Activated B cell treated with CpG ODN at 0.5 μM for 24 hours (primary cell): Measurements from ENCODE around the gene IL36A. TPM values are rescaled to one million over a fixed set of nuclear protein-coding genes. Genes with fewer than 3 reads are reported as not detected.

ENCODE experiments used
- ATAC-seq: fragments of 200-7000 bp; cut with Tn5 transposase; one replicate; pipeline ENCODE4 v1.10.0; 2021; ENCODE audit warnings: low read depth, mild to moderate bottlenecking, moderate library complexity
- CTCF ChIA-PET: fragments of 350-600 bp; sonication (Branson Sonifier 250); formaldehyde crosslinking; loops from one replicate; lab custom pipeline; 2021; ENCODE audit warnings: antibody characterized with exemption; lab: Charles Lee
- POLR2A ChIA-PET: fragments of 350-600 bp; sonication (Branson Sonifier 250); formaldehyde crosslinking; loops from one replicate; lab custom pipeline; 2021; ENCODE audit warnings: antibody characterized with exemption; lab: Charles Lee
- DNase-seq: peaks from one replicate; pipeline ENCODE4 v3.0.0; 2022
- H3K27ac Mint-ChIP-seq: one replicate; pipeline ENCODE4 v1.8.0; 2020; ENCODE audit warnings: mixed read lengths
- H3K27me3 Mint-ChIP-seq: one replicate; pipeline ENCODE4 v1.8.0; 2021; ENCODE audit warnings: mixed read lengths
- H3K36me3 Mint-ChIP-seq: one replicate; pipeline ENCODE4 v1.8.0; 2021; ENCODE audit warnings: low read depth, mixed read lengths
- H3K4me1 Mint-ChIP-seq: one replicate; pipeline ENCODE4 v1.8.0; 2021; ENCODE audit warnings: mixed read lengths
- H3K4me3 Mint-ChIP-seq: one replicate; pipeline ENCODE4 v1.8.0; 2020; ENCODE audit warnings: mild to moderate bottlenecking, mixed read lengths
- H3K9me3 Mint-ChIP-seq: one replicate; pipeline ENCODE4 v1.8.0; 2020; ENCODE audit warnings: mixed read lengths
- CTCF ChIP-seq: fragments of 200-600 bp; IDR thresholded peaks from one replicate; pipeline ENCODE4 v1.8.0; 2022; ENCODE audit warnings: antibody characterized with exemption, mild to moderate bottlenecking
- intact Hi-C: fragments of 100-400 bp; cut with micrococcal nuclease; formaldehyde crosslinking; loops from one replicate; pipeline ENCODE4 v1.15.1; 2024
- total RNA-seq: library from RNA; stranded (reverse); gene quantifications from 2 replicates; pipeline ENCODE4 v1.2.3, GENCODE V29; 2022

The IL36A gene
- total RNA-seq, 1 donor from 2014 or later = not detected

- POLR2A ChIA-PET = no interaction called here
- no peak for ATAC-seq
- no peak for TF ChIP-seq CTCF
- CTCF ChIA-PET = no interaction called here
- H3K9me3 Mint-ChIP-seq = peaks cover 19% of the 10 kb centered on the region
- no peak overlapping the region for H3K27ac Mint-ChIP-seq
- peaks cover 13% of the 10 kb centered on the region for H3K27me3 Mint-ChIP-seq
- no peak for DNase-seq
- no peak overlapping the region for H3K4me3 Mint-ChIP-seq
- intact Hi-C loops = no loop called here
- H3K4me1 Mint-ChIP-seq = no peaks in the 10 kb centered on the region
- H3K36me3 Mint-ChIP-seq = no peaks in the 10 kb centered on the region
These were observed 11.4 kb upstream of the IL36A start for GRCh38 chr2:112993831-112994230.

GRCh38 chr2:112994648-112995047 is 10.6 kb upstream of the IL36A start:
- POLR2A ChIA-PET = no interaction called here
- Mint-ChIP-seq H3K9me3 (peaks cover 22% of the 10 kb centered on the region), H3K27ac (no peak overlapping the region), H3K27me3 (peaks cover 15% of the 10 kb centered on the region), H3K4me1 (no peaks in the 10 kb centered on the region), H3K4me3 (no peak overlapping the region), H3K36me3 (no peaks in the 10 kb centered on the region)
- no peak for DNase-seq
- CTCF ChIA-PET = no interaction called here
- TF ChIP-seq CTCF = no peak
- no peak for ATAC-seq
- intact Hi-C loops = no loop called here

- POLR2A ChIA-PET = no interaction called here
- intact Hi-C loops = no loop called here
- Mint-ChIP-seq H3K4me3 (no peak overlapping the region), H3K27me3 (peaks cover 14% of the 10 kb centered on the region), H3K9me3 (peaks cover 24% of the 10 kb centered on the region), H3K36me3 (no peaks in the 10 kb centered on the region), H3K4me1 (no peaks in the 10 kb centered on the region), H3K27ac (no peak overlapping the region)
- no peak for TF ChIP-seq CTCF
- DNase-seq (no peak), ATAC-seq (no peak)
- CTCF ChIA-PET = no interaction called here
These were observed 9.8 kb upstream of the IL36A start for GRCh38 chr2:112995346-112995920.

GRCh38 chr2:112996635-112997034 is 8.6 kb upstream of the IL36A start:
- intact Hi-C loops = no loop called here
- Mint-ChIP-seq H3K4me3 (no peak overlapping the region), H3K36me3 (no peaks in the 10 kb centered on the region), H3K27me3 (peaks cover 19% of the 10 kb centered on the region), H3K27ac (no peak overlapping the region), H3K4me1 (no peaks in the 10 kb centered on the region), H3K9me3 (peaks cover 30% of the 10 kb centered on the region)
- no peak for ATAC-seq
- ChIA-PET CTCF (no interaction called here), POLR2A (no interaction called here)
- TF ChIP-seq CTCF = no peak
- DNase-seq = no peak

- Mint-ChIP-seq H3K36me3 (no peaks in the 10 kb centered on the region), H3K9me3 (peaks cover 26% of the 10 kb centered on the region), H3K27me3 (peaks cover 21% of the 10 kb centered on the region), H3K4me1 (no peaks in the 10 kb centered on the region), H3K4me3 (no peak overlapping the region), H3K27ac (no peak overlapping the region)
- ATAC-seq (no peak), DNase-seq (no peak)
- TF ChIP-seq CTCF = no peak
- intact Hi-C loops = no loop called here
- ChIA-PET CTCF (no interaction called here), POLR2A (no interaction called here)
These were observed 8.1 kb upstream of the IL36A start for GRCh38 chr2:112997151-112997550.
